IMR-90 (cell line): Measurements from ENCODE around the gene KLLN. TPM values are rescaled to one million over a fixed set of nuclear protein-coding genes. Genes with fewer than 3 reads are reported as not detected.

Experiments used
- ATAC-seq: fragments of 200-7000 bp; cut with Tn5 transposase; 2 replicates; pipeline ENCODE4 v1.9.1; 2020; ENCODE audit warnings: low read depth, mild to moderate bottlenecking, moderate library complexity
- BruUV-seq: library from RNA; stranded (reverse); fragments of 400-500 nt; replicated peaks from 2 replicates; lab custom pipeline; 2021; lab: Mats Ljungman, UMichigan
- CTCF ChIA-PET: fragments of 300-600 bp; formaldehyde crosslinking; extraction: SDS; loops from one replicate; lab custom pipeline; 2021; ENCODE audit warnings: antibody characterized with exemption; lab: Yijun Ruan, JAX
- POLR2A ChIA-PET: fragments of 300-600 bp; sonication (Branson Sonifier 250); formaldehyde crosslinking; loops from one replicate; lab custom pipeline; 2022; ENCODE audit warnings: antibody characterized with exemption; ENCODE audit not compliant: unreplicated experiment; lab: Charles Lee
- DNase-seq: peaks from one replicate; pipeline ENCODE4 v3.0.0; 2013
- H2AFZ ChIP-seq: replicated peaks from 2 replicates; pipeline ENCODE3; 2013; ENCODE audit warnings: low read length, mild to moderate bottlenecking; ENCODE audit not compliant: poor library complexity
- H2AK5ac ChIP-seq: 2 replicates; pipeline ENCODE4 v1.6.1; 2013; ENCODE audit warnings: low read depth, low read length, inconsistent platforms
- H2AK9ac ChIP-seq: replicated peaks from 2 replicates; pipeline ENCODE3; 2013; ENCODE audit warnings: mild to moderate bottlenecking, low read depth, low read length, moderate library complexity; ENCODE audit not compliant: poor library complexity
- H2BK120ac ChIP-seq: 2 replicates; pipeline ENCODE4 v1.6.1; 2013; ENCODE audit warnings: low read depth, low read length, inconsistent platforms
- H2BK15ac ChIP-seq: 3 replicates; pipeline ENCODE4 v1.6.1; 2013; ENCODE audit warnings: low read depth, low read length, inconsistent platforms
- H2BK20ac ChIP-seq: 2 replicates; pipeline ENCODE4 v1.6.1; 2013; ENCODE audit warnings: low read depth, mild to moderate bottlenecking, inconsistent platforms, low read length, moderate library complexity
- H2BK5ac ChIP-seq: 2 replicates; pipeline ENCODE4 v1.6.1; 2013; ENCODE audit warnings: mild to moderate bottlenecking, low read depth, low read length, inconsistent platforms; ENCODE audit not compliant: poor library complexity, severe bottlenecking
- H3K14ac ChIP-seq: replicated peaks from 2 replicates; pipeline ENCODE4 v1.6.1; 2013; ENCODE audit warnings: low read depth, low read length, inconsistent platforms
- H3K18ac ChIP-seq: 2 replicates; pipeline ENCODE4 v1.6.1; 2013; ENCODE audit warnings: low read depth, low read length, control low read depth
- H3K23ac ChIP-seq: 2 replicates; pipeline ENCODE4 v1.6.1; 2013; ENCODE audit warnings: low read depth, low read length, inconsistent platforms
- H3K27ac ChIP-seq: 2 replicates; pipeline ENCODE4 v1.5.1; 2013; ENCODE audit warnings: mild to moderate bottlenecking, control low read depth, low read length; ENCODE audit not compliant: insufficient read depth
- H3K27me3 ChIP-seq: 2 replicates; pipeline ENCODE4 v1.6.1; 2013; ENCODE audit warnings: low read length; ENCODE audit not compliant: control insufficient read depth, insufficient read depth
- H3K36me3 ChIP-seq: 2 replicates; pipeline ENCODE4 v1.6.1; 2013; ENCODE audit warnings: low read length, mixed read lengths; ENCODE audit not compliant: control insufficient read depth, insufficient read depth
- H3K4ac ChIP-seq: 2 replicates; pipeline ENCODE4 v1.6.1; 2013; ENCODE audit warnings: low read depth, low read length, inconsistent platforms
- H3K4me1 ChIP-seq: 2 replicates; pipeline ENCODE4 v1.6.1; 2013; ENCODE audit warnings: low read length, mixed read lengths; ENCODE audit not compliant: control insufficient read depth, insufficient read depth
- H3K4me2 ChIP-seq: 2 replicates; pipeline ENCODE4 v1.6.1; 2013; ENCODE audit warnings: low read depth, mild to moderate bottlenecking, control low read depth, low read length, moderate library complexity
- H3K4me3 ChIP-seq: 2 replicates; pipeline ENCODE4 v1.5.1; 2013; ENCODE audit warnings: low read depth, mild to moderate bottlenecking, control low read depth, low read length, moderate library complexity; ENCODE audit not compliant: insufficient read depth
- H3K56ac ChIP-seq: 2 replicates; pipeline ENCODE4 v1.6.1; 2013; ENCODE audit warnings: low read length, inconsistent platforms; ENCODE audit not compliant: insufficient read depth; ENCODE audit errors: extremely low read depth
- H3K79me1 ChIP-seq, 2 experiments: 2 replicates each; pipeline ENCODE4 v1.6.1; 2013; ENCODE audit warnings: low read length in 2 of 2, inconsistent platforms in 1 of 2, low read depth in 1 of 2
- H3K9ac ChIP-seq: 2 replicates; pipeline ENCODE4 v1.6.1; 2013; ENCODE audit warnings: low read depth, low read length, control low read depth
- H3K9me1 ChIP-seq: 2 replicates; pipeline ENCODE4 v1.6.1; 2013; ENCODE audit warnings: low read length, inconsistent platforms; ENCODE audit not compliant: insufficient read depth
- H3K9me3 ChIP-seq: 2 replicates; pipeline ENCODE4 v1.6.1; 2013; ENCODE audit warnings: low read length; ENCODE audit not compliant: control insufficient read depth, insufficient read depth
- H4K20me1 ChIP-seq: 2 replicates; pipeline ENCODE4 v1.6.1; 2013; ENCODE audit warnings: low read length, inconsistent platforms; ENCODE audit not compliant: insufficient read depth
- H4K5ac ChIP-seq: 2 replicates; pipeline ENCODE4 v1.6.1; 2013; ENCODE audit warnings: mild to moderate bottlenecking, low read depth, low read length, control low read depth
- H4K8ac ChIP-seq, 2 experiments: 2 replicates each; pipeline ENCODE4 v1.6.1; 2013; ENCODE audit warnings: low read depth in 2 of 2, low read length in 2 of 2, control low read depth in 1 of 2, inconsistent platforms in 1 of 2
- H4K91ac ChIP-seq: 2 replicates; pipeline ENCODE4 v1.6.1; 2013; ENCODE audit warnings: low read depth, low read length, inconsistent platforms; ENCODE audit not compliant: insufficient read depth
- BHLHE40 ChIP-seq: fragments of 150-350 bp; IDR thresholded peaks from 2 replicates; pipeline ENCODE4 v1.6.1; 2016; ENCODE audit warnings: mild to moderate bottlenecking, low read depth, low read length
- CEBPB ChIP-seq: IDR thresholded peaks from 2 replicates; pipeline ENCODE4 v1.6.1; 2012; ENCODE audit warnings: low read depth, low read length, improper control_type of control experiment
- CHD1 ChIP-seq: IDR thresholded peaks from 2 replicates; pipeline ENCODE4 v1.6.1; 2012; ENCODE audit warnings: low read depth, low read length, improper control_type of control experiment
- ELK1 ChIP-seq: fragments of 150-350 bp; IDR thresholded peaks from 2 replicates; pipeline ENCODE4 v1.6.1; 2016; ENCODE audit warnings: low read depth, mild to moderate bottlenecking, low read length, moderate library complexity, borderline replicate concordance
- MXI1 ChIP-seq: IDR thresholded peaks from 2 replicates; pipeline ENCODE4 v1.6.1; 2012; ENCODE audit warnings: low read depth, mild to moderate bottlenecking, low read length, moderate library complexity, borderline replicate concordance
- POLR2A ChIP-seq: IDR thresholded peaks from 2 replicates; pipeline ENCODE4 v1.6.1; 2012; ENCODE audit warnings: mild to moderate bottlenecking, low read depth, low read length
- SMC3 ChIP-seq: fragments of 150-350 bp; IDR thresholded peaks from 2 replicates; pipeline ENCODE4 v1.6.1; 2016; ENCODE audit warnings: low read depth, mild to moderate bottlenecking, antibody characterized with exemption, low read length, moderate library complexity
- USF2 ChIP-seq: fragments of 150-350 bp; IDR thresholded peaks from 2 replicates; pipeline ENCODE4 v1.6.1; 2017; ENCODE audit warnings: mild to moderate bottlenecking, antibody characterized with exemption, low read length, low read depth
- WGBS, 2 experiments: methylation state at CpG; one replicate each; pipeline versions ENCODE4 v1.1.5 to v1.1.7; 2013; ENCODE audit warnings: missing lambda C conversion rate in 2 of 2; ENCODE audit not compliant: insufficient read length in 1 of 2; ENCODE audit errors: extremely low coverage in 2 of 2; 5-methylcytosine and 5-hydroxymethylcytosine counted together
- dilution Hi-C: fragments of 300-500 bp; cut with HindIII; formaldehyde crosslinking; loops from one replicate; pipeline ENCODE4 v1.14.3; 2018; ENCODE audit warnings: low sequenced_read_pairs; ENCODE audit not compliant: unreplicated experiment
- in situ Hi-C: fragments of 300-500 bp; cut with MboI; formaldehyde crosslinking; loops from 3 replicates; pipeline ENCODE4 v1.14.3; 2019; ENCODE audit warnings: low sequenced_read_pairs, inconsistent platforms, mixed read lengths
- intact Hi-C: fragments of 100-400 bp; cut with micrococcal nuclease; formaldehyde crosslinking; loops from 2 replicates; pipeline ENCODE4 v1.10.0; 2022
- polyA plus RNA-seq, 3 experiments: library from polyadenylated mRNA; depleted of rRNA; stranded (reverse); fragments of >200 nt; gene quantifications; 2 replicates each; pipeline ENCODE4 v1.2.3, GENCODE V29; 2012; ENCODE audit warnings: low replicate concordance in 1 of 3
- total RNA-seq: library from RNA; depleted of rRNA; stranded (reverse); fragments of >200 nt; gene quantifications from 2 replicates; pipeline ENCODE4 v1.2.3, GENCODE V29; 2012

The KLLN gene
- total and polyA plus RNA-seq, 2 of the 4 experiments (the other 2 are of a cell fraction) = 0.36 TPM

GRCh38 chr10:87875929-87876571, 12.7 kb upstream of the KLLN start:
- Histone ChIP-seq H4K8ac (no peak overlapping the region), H4K20me1 (peaks cover 38% of the 10 kb centered on the region), H2AK5ac (no peak overlapping the region), H2BK120ac (no peak overlapping the region), H2AK9ac (no peak overlapping the region), H3K4me3 (no peak overlapping the region), H2BK5ac (no peak overlapping the region), H3K27me3 (no peaks in the 10 kb centered on the region), H3K27ac (no peak overlapping the region), H3K18ac (no peak overlapping the region), H3K23ac (no peak overlapping the region), H2BK15ac (no peak overlapping the region), H3K9me1 (peaks cover 9% of the 10 kb centered on the region; the same call in 1 of the 2 replicates), H3K56ac (no peak overlapping the region), H3K9me3 (no peaks in the 10 kb centered on the region), H3K79me1 (peaks cover 0 to 28% of the 10 kb centered on the region in 2 experiments; a peak in 2 of 4 replicates), H2AFZ (no peak overlapping the region), H3K4me2 (no peak overlapping the region), H3K14ac (no peak overlapping the region), H3K4ac (no peak overlapping the region), H4K91ac (no peak overlapping the region), H3K4me1 (peaks cover 1% of the 10 kb centered on the region), H4K5ac (no peak overlapping the region), H3K9ac (no peak overlapping the region), H2BK20ac (no peak overlapping the region), H3K36me3 (peaks cover 5% of the 10 kb centered on the region)
- POLR2A ChIA-PET = no interaction called here
- BruUV-seq = no TSS peak
- in situ Hi-C loops = no loop called here
- CTCF ChIA-PET = no interaction called here
- peak; percentile 61; the same call in 1 of the 2 replicates for TF ChIP-seq CEBPB
- TF ChIP-seq SMC3 = no peak
- no peak for TF ChIP-seq ELK1
- no peak for TF ChIP-seq USF2
- TF ChIP-seq POLR2A = no peak
- no peak for TF ChIP-seq BHLHE40
- TF ChIP-seq MXI1 = no peak
- TF ChIP-seq CHD1 = no peak
- no CpG with 5 or more reads among the region's 4 CpGs for WGBS, 2 experiments
- no peak for DNase-seq
- dilution Hi-C loops = no loop called here
- intact Hi-C loops = no loop called here
- no peak for ATAC-seq
